SH-SY5Y (cell line): ENCODE data around the gene SALL2.

Source experiments
- GATA2 ChIP-seq: IDR thresholded peaks from 2 replicates; pipeline ENCODE4 v1.6.1; 2011; ENCODE audit warnings: mild to moderate bottlenecking, low read depth, low read length
- GATA3 ChIP-seq: IDR thresholded peaks from 2 replicates; pipeline ENCODE4 v1.6.1; 2011; ENCODE audit warnings: low read depth, mild to moderate bottlenecking, low read length, moderate library complexity

- TF ChIP-seq GATA2, result no peak
- no peak for TF ChIP-seq GATA3
Measured at GRCh38 chr14:21525962-21526671, at the start of gene SALL2.
